Measurements from ENCODE around the gene CAMTA1.
"Not testable (repeated sequence)": the region's sequence is repeated elsewhere in the genome, so short reads cannot be mapped to it uniquely, and the experiment has no call there.

Gene CAMTA1

DNA sequence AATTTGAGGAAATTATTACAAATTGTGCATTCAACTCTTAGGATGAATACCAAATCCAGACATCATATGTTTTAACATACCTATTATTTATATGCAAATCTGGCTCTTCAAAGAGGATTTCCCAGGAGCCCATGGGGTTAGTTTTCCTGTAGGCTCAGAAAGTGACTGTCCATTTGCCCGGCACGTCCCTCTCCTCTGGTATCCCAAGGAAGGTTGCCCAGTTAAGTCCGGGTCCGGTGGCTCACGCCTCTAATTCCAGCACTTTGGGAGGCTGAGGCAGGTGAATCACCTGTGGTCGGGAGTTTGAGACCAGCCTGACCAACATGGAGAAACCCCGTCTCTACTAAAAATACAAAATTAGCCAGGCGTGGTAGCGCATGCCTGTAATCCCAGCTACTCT is 594.8 kb downstream of the CAMTA1 start:
- not testable (repeated sequence) for FAIRE-seq; DNase-seq (ENCODE audit: low spot score)

DNA sequence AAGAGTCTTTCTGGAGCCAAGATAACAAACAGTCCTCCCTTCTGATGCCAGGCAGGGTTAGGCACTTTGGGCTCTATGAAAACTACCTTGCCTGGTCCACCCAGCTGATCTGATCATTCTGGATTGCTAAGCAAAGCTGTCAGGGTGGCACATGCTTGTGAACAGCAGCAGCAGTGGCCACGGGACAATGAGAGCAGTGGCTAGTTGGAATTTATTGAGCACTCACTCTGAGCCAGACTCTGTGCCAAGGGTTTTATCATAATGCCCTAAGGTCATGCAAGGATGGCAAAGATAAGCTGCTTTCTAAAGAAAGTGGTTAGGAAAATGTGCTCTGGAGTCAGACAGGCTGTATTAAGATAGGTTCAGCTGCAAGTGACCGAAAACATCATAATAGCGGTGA is 595.5 kb downstream of the CAMTA1 start:
- no peak for DNase-seq (ENCODE audit: low spot score)
- FAIRE-seq, result no peak

DNA sequence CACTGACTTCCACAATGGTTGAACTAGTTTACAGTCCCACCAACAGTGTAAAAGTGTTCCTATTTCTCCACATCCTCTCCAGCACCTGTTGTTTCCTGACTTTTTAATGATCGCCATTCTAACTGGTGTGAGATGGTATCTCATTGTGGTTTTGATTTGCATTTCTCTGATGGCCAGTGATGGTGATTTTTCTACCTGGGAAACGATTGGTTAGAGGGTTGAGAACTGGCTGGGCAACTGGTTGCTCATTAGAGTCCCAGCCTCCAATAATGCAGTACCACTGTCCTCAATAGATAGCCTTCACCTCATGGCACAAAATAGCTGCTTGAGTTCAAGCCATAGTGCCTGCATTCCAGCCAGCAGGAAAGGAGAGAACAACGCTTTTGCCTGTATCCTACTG is 596.5 kb downstream of the CAMTA1 start:
- not testable (repeated sequence) for DNase-seq (ENCODE audit: low spot score); FAIRE-seq

DNA sequence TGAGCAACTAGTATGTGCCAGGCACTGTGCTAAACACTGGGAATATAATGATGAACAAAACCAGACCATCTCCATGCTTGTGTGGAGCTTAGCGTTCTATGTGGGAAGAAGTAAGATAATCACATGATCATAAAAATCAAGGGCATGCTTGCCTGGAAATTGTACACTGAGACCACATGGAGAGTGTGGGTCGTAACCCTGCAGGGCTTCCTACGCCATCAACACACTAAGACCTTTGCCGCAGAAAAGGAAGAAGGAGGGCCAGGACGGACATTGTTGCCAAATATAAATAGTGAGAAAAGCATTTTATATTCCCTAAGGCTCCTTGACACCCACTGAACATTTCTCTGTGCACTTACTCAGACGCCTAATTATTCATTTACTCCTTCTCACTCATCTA is 597.7 kb downstream of the CAMTA1 start:
- FAIRE-seq (no peak), DNase-seq (ENCODE audit: low spot score) (no peak)

DNA sequence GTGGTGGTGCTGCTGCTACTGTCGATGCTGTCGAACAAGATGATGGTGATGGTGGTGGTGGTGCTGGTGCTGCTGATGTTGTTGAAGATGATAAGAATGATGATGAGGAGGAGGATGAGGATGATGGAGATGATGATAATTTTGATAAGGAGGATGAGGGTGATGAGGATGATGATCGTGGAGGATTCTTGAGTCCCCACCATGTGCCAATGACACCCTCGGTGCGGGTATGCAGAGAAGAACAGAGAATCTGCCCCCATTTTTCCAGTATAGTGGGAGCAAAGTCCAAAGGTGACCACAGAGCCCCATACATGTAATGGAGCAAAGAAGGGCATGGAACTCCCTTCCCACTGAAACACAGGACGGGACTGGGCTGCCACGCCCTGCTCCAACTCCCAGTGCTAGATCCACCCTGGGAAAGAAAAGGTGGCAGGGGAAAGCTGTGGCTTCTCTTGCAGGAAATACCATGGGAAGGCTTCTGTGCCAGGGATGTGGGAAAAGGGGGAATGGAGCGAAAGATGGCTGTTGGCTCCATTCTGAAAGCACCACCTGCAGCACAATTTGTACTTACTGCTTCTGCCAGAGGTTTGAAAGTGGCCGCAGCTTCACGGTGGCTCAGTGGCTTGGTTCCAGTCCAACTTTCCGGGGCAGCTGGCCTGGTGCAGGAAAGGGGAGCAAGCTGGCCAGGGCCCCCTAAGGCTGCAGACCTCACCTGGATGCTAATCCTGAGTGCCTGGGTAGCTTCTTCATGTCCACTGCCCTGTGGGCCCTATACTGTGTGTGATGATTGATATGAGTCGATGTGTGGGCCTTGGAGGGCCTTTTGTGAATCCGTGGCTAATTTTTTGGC is 598.6 kb downstream of the CAMTA1 start:
- no peak for FAIRE-seq

DNA sequence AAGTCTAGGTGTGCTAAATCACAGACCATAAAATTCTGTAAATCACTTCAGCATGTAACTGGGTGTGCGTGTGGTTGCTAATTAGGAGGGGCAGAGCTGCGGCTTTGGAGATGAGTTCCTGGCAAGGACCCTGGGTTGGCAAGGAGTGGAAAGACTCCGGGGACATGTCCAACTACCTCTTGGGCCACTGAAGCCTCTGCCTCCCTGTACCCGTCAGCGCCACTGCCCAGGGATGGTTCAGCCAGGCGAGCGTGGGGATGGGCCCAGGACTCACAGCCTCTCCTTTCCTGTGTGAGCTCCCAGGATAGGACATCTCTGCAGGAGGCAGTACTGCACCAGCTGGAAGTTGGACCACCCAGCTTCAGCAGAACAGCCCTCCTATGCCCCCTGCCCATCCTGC is 599.4 kb downstream of the CAMTA1 start:
- DNase-seq (ENCODE audit: low spot score) (no peak), FAIRE-seq (no peak)

More for the DNA sequence above, 598.6 kb downstream of the CAMTA1 start:
- DNase-seq (ENCODE audit: low spot score), result no peak

DNA sequence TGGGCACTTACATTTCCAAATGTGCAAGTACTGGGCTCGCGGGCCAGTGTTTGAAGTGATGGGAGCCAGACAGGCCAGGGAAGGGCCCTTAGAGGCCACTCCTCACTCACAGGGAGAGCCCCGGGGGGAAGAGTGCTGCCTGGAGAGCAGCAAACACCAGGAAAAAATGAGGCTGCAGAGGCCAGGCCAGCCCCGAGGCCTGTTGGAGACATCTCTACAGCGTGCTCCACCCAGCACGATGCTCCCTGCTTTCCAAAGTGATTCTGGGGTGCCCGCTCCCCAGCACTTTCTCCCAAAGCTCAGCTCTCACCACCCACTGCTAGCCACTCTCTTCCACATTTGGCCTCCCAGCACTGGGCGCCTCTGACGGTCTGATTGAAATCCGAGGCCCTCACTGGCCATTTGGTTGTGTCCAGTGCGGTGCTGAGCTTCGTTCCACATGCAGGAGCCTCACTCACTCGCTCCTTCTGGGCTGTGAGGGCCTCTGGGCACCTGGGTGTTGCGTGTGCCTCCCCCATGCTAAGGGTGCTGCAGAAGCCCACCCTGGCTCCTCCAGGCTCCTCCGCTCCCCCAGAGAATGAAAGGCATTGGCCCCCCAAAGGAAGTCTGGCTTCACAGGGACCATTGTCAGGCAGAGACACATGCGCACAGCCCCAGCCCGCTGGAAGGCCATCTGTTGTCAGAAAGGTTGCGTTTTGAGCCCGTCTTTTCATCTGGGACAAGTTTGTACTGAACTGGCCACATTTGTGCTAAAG is 600.4 kb downstream of the CAMTA1 start:
- DNase-seq (ENCODE audit: low spot score), result no peak
- FAIRE-seq, result no peak

DNA sequence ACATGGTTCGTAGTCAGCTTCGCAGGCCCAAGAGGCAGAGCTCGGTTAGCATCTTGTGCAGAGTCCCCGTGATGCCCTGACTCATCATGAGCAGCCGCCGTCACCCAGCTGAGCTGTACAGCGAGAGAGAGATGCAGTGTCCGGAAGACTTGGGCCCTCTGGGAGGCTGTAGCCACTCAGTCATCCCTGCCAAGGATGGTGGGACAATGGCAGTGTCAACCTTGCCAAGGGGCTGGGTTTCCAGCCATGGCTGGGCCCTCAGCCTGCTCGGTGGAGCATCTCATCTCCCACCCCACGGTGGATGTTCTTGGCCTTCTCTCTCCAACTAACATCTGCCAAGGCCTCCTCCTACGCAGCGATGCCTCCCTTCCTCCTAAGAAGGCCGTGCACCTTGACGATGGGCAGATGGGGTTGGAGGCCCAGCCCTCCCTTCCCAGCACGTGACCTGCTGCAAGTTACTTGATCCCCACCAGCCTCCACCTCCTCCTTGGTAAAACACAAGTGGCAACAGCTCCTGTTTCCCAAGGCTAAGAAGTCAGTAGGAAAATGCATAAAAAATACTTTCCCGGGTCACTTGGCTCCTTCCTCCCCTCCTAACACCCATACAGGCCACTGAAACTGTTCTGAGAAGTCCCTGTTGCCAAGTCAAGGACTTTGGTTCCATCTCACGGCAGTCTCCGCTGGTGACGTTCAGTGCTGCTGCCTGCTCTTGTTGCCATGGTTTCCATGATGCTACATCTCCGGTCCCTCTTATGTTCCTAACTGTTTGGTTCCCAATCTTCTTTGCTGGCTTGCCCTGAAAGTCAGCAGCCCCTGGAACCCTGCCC is 601.2 kb downstream of the CAMTA1 start:
- FAIRE-seq, result no peak
- DNase-seq (ENCODE audit: low spot score), result no peak

DNA sequence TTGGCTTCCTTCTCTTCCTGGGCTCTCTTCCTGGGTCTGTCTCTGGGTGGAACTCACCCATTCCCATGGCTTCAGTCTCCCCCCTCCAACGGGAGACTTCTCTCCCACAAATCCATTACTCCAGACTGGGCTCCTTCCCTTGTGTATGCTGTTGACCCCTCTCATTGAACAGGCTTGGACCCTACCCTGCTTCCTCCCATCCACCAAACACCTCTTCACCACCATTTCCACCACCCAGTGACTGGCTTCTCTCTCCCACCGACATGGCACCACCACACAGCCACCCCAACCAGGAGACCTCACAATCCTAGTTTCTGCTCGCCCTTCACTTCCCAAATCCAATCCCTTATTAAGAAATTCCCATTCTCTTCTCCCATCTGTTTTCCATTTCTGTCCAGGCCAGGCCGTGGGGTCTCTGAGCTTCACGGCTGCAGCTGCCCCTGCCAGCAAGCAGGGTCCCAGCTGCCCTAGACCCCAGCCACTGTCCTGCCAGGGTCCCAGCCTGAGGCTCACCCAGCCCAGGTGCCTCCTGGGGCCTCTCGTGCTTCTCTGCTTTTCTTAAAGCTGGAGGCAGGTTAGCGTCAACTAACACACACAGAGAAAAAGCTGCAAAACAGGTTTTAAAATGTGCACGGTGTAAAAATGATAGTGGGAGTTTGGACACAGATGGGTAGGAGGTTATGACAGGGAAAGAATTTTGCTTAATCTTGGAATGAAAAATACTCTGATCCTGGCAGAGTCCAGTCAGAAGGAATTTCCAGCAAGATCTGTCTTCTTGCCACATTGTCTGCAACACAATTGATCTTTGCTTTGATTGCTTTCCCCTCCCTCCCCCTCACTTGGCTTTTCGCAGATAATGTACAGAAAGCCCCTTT is 602.0 kb downstream of the CAMTA1 start:
- DNase-seq (ENCODE audit: low spot score) (no peak), FAIRE-seq (no peak)

DNA sequence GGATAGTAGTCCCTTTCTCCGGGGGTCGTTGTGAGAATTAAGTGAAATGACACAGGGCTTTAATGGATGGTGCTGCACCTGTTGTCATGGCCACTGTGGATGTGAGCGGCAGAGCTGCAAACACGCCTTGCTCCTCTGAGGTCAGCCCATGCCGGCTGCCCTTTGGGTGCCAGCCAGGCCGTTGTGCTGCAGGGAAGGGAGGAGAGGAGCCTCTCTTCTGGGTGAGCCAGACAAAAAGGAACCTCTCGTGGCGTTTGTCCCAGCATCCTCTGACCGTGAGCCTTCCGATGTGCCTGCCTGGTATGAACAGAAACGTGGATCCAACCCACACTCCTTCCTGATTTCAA is 602.9 kb downstream of the CAMTA1 start:
- DNase-seq (ENCODE audit: low spot score) (no peak), FAIRE-seq (no peak)

DNA sequence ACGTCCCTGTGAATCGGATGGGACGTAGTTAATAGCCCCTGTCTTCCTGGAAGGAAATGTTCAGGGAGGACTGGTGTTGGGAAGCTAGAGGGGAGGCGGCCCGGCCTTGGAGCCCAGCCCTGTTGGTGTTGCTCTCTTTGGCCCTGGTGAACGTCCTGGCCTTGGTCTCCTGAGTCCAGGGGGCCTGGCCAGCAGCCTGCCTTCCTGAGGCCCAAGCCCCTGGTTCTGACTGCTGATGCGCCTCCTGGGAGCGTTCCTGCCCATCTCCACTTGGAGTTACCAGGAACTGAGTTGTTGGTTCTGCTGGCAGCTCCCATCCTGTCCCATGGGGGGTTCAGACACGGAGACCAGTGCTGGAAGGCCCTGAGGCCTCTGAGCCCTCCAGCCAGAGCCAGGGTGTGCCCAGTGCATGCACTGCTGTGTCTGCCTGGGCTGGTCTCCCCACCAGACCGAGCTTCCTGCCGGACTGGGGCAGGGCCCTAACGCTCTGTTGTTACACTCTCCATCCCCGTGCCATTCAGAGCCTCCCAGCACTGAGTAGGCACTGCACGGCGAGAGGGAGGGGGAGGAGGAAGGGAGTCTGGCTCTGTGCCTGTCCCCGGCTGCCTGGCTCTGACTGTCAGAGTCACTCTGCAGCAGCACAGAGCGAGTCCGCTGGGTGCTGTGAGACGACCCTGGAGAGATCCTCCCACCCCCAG is 603.4 kb downstream of the CAMTA1 start:
- no peak for FAIRE-seq
- no peak for DNase-seq (ENCODE audit: low spot score)

DNA sequence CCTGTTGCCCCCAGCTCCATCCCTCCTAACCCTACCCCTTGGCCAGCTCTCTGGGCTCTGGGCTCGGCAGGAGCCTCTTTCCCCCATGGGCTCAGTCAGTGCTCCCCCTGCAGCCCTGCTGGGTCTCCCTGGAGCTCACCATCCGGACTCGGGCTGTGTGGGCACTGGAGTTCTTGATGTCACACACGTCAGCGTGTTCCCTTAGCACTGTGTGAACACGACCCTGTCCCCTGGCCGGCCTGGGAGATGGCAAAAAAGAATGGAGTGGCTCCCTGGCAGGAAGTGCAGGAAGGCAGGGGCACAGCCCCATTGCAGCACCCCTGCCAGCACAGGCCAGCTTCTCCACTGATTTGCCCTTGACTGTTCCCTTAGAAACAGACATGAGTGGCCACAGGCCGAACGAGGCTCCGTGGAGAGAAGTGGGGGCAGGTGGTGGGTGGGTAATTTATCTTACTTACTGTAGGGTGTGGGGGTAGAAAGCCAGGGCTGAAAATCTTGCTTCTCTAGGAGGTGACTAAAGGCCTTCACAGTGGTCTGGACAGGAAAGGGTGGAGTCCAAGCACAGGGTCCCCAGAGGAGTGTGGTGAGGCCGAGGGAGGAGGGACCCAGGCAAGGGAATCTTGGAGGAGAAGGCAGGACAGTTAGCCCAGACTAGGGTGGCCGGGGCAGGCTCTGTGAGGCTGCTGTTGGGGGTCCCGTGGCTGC is 604.1 kb downstream of the CAMTA1 start:
- no peak for FAIRE-seq

DNA sequence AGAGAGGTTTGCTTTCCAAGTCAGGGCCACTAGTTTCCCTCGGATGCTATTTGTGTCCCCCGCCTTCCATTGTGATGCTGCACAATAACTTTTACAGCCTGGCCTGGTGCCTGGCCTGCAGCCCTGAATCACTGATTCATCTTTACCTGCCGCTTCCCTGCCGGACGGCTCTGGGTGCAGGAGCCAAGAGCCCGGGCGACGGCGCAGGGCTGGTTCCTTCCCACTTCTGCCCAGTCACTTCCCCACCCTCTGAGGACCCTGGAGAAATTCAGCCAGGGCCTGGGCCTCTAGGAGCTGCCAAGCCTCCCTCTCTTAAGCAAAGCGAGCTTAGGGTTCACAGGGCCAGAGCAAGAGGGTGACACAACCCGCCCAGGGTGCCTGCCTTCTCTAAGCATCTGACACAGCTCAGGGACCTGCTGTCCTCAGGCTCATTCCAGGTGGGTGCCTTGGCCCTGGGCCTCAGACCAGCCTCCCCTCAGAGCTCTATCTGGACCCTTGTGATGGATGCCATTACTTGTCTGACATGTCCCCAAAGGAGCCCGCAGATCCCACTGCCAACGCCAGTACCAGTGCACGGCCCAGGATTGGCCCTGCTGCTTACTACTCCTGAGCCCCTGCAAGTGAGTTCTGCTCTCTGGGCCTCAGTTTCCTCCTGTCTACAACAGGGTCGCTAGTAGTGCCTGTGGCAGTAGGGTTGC is 604.8 kb downstream of the CAMTA1 start:
- no peak for DNase-seq (ENCODE audit: low spot score)
- FAIRE-seq, result no peak

More for the DNA sequence above, 604.1 kb downstream of the CAMTA1 start:
- no peak for DNase-seq (ENCODE audit: low spot score)

DNA sequence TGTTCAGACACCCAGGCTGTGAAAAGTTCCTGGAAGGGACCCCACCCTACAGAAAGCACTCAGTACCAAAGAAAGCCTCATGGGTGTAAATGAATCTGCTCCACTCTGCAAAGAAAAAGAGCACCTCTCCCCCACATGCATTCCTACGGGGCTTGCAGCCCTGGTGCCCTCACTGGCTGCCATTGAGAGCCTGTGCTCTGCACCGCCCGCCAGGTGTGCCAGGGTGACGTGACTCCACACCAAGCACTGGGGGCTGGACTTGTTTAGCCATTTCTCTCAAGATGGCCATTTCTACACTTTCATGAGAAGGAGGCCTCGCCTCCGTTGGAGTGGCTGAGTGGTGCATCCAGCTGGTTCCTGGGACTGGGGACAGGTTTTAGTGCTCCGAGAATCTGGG is 605.3 kb downstream of the CAMTA1 start:
- DNase-seq (ENCODE audit: low spot score), result no peak
- no peak for FAIRE-seq

DNA sequence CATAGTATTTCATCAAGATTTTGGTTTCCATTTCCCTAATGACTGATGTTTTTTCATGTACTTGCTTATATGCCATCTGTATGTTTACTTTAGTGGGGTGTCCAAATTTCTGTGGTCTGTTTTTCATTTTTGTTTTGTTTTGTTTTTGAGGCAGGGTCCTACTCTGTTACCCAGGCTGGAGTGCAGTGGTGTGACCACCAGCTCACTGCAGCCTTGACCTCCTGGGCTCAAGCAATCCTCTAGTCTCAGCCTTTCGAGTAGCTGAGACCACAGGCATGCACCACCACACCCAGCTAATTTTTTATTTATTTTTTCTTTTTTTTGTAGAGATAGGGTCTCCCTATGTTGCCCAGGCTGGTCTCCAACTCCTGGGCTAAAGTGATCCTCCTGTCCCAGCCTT is 607.9 kb downstream of the CAMTA1 start:
- no peak for FAIRE-seq
- DNase-seq (ENCODE audit: low spot score), result no peak

DNA sequence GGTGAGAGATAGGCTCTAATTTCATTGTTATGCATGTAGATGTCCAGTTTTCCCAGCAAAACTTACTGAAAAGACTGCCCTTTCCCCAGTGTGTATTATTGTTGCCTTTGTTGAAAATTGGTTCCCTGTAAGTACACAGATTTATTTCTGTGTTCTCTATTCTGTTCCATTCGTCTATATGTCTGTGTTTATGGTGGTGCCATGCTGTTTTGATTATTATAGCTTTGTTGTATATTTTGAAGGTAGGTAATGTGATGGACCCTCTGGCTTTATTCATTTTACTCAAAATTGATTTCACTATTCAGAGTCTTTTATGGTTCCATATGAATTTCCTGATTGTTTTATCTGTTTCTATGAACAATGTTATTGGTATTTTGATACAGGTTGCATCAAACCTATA is 610.0 kb downstream of the CAMTA1 start:
- FAIRE-seq, result no peak

DNA sequence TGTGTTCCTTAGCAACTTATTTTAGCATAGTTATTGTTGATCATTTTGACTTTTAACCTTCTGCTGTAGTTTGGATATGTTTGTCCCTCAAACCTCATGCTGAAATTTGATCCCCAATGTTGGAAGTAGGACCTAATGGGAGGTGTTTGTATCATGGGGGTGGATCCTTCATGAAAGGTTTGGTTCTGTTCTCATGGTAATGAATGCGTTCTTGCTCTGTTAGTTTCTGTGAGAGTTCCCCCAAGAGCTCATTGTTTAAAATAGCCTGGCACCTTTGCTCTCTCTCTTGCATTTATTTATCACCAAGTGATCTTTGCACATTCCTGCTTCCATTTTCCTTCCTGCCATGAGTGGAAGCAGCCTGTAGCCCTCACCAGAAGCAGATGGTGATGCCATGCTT is 613.7 kb downstream of the CAMTA1 start:
- DNase-seq (ENCODE audit: low spot score) (no peak), FAIRE-seq (no peak)

More for the DNA sequence above, 610.0 kb downstream of the CAMTA1 start:
- no peak for DNase-seq (ENCODE audit: low spot score)

DNA sequence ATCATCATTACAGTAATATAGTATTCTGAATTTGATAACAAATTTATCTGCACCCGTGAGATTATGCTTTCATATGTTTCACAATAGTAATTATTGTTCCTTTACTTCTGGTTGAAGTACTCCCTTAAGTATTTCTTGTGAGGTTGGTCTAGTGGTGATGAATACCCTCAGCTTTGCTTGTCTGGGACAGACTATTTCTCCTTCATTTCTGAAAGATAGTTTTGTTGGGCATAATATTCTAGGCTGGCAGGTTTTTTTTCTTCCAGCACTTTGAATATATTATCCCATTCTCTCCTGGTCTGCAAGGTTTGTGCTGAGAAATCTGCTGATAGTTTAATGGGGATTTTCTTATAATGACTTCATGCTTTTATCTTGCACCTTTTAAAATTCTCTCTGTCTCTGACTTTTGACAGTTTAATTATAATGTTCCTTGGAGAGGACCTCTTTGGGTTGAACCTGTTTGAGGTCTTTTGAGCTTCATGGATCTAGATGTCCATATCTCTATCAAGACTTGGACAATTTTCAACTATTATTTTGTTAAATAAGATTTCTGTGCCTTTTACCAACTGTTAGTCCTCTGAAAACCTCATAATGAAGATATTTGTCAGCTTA is 614.4 kb downstream of the CAMTA1 start:
- no peak for DNase-seq (ENCODE audit: low spot score)
- FAIRE-seq, result no peak

DNA sequence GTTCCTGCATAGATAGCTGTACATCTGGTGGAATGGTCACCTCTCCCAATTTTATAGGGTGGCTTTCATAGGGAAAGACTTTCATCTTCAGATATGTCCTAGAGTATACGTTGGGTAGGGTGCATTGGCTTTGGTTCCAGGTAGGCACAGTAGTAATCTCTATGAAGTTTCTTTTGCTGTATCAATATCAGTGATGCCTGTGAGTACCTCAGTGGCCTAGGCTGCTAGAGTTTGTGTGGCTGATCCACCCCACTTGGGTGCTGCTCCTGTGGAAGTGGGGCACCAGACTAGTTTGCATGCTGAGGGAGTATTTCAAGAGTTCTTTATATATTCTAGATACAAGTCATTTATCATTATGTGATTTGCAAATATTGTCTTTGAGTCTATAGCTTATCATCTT is 615.3 kb downstream of the CAMTA1 start:
- DNase-seq (ENCODE audit: low spot score) (no peak), FAIRE-seq (no peak)
